ENCODE results near the gene TGM1.

- TF ChIP-seq MAX (IDR thresholded peaks at IDR 0.05; ENCODE audit: low read depth, low read length) (no peak), CTCF (IDR thresholded peaks at IDR 0.05; ENCODE audit: low read depth, low read length) (no peak)
These were observed 3.5 kb downstream of the TGM1 start for GRCh38 chr14:24259282-24260025.
